SK-N-SH (cell line): ENCODE measurements around the gene ECPAS. TPM values are rescaled to one million over a fixed set of nuclear protein-coding genes. Genes with fewer than 3 reads are reported as not detected.

Experiments
- CTCF ChIA-PET: fragments of 300-600, 350-600 bp; formaldehyde crosslinking; extraction: SDS; loops from one replicate; lab custom pipeline; 2021; lab: Yijun Ruan, JAX
- POLR2A ChIA-PET: fragments of 350-600 bp; sonication (Branson Sonifier 250); formaldehyde crosslinking; extraction: SDS; loops from one replicate; lab custom pipeline; 2020; ENCODE audit warnings: antibody characterized with exemption, inconsistent platforms; lab: Yijun Ruan, JAX
- DNase-seq: peaks from one replicate; pipeline ENCODE4 v3.0.0; 2012
- H2AFZ ChIP-seq: fragments of 200-600 bp; sonication (generic); 2 replicates; pipeline ENCODE4 v1.8.1; 2016; ENCODE audit warnings: antibody characterized with exemption, mild to moderate bottlenecking, low read depth
- H3F3A ChIP-seq: fragments of 200-600 bp; sonication (generic); replicated peaks from 2 replicates; pipeline ENCODE3; 2016; ENCODE audit warnings: antibody characterized with exemption, mild to moderate bottlenecking; ENCODE audit not compliant: insufficient read depth
- H3K27ac ChIP-seq, 2 experiments: fragments of 200-500 bp in 1 of 2; fragments of 200-600 bp in 1 of 2; sonication (Bioruptor generic) in 1 of 2; sonication (generic), shearing (Covaris generic) in 1 of 2; 2 replicates each; pipeline versions ENCODE4 v1.5.1 to v1.6.1; 2014 to 2016; ENCODE audit warnings: low read depth in 2 of 2, inconsistent platforms in 1 of 2, low read length in 1 of 2, mild to moderate bottlenecking in 1 of 2, mixed read lengths in 1 of 2
- H3K27me3 ChIP-seq: fragments of 200-600 bp; sonication (generic), shearing (Covaris generic); 2 replicates; pipeline ENCODE4 v1.6.1; 2016; ENCODE audit warnings: mixed run types; ENCODE audit not compliant: insufficient read depth
- H3K36me3 ChIP-seq, 2 experiments: fragments of 200-500 bp in 1 of 2; fragments of 200-600 bp in 1 of 2; sonication (Bioruptor generic) in 1 of 2; sonication (generic) in 1 of 2; replicated peaks in 1 of 2; 2 replicates each; pipeline versions ENCODE3 to v1.5.1; 2014 to 2016; ENCODE audit warnings: low read length in 1 of 2, mild to moderate bottlenecking in 1 of 2; ENCODE audit not compliant: insufficient read depth in 2 of 2, control insufficient read depth in 1 of 2
- H3K4me1 ChIP-seq, 2 experiments: fragments of 200-500 bp in 1 of 2; fragments of 200-600 bp in 1 of 2; sonication (Bioruptor generic) in 1 of 2; sonication (generic), shearing (Covaris generic) in 1 of 2; 2 replicates each; pipeline versions ENCODE4 v1.5.1 to v1.6.1; 2014 to 2016; ENCODE audit warnings: low read depth in 1 of 2, low read length in 1 of 2, mixed run types in 1 of 2; ENCODE audit not compliant: insufficient read depth in 2 of 2, control insufficient read depth in 1 of 2
- H3K4me2 ChIP-seq: fragments of 200-600 bp; sonication (generic), shearing (Covaris generic); 2 replicates; pipeline ENCODE4 v1.6.1; 2017; ENCODE audit warnings: mixed run types
- H3K4me3 ChIP-seq, 2 experiments: fragments of 200-500 bp in 1 of 2; fragments of 200-600 bp in 1 of 2; sonication (Bioruptor generic) in 1 of 2; sonication (generic), shearing (Covaris generic) in 1 of 2; 2 replicates each; pipeline versions ENCODE4 v1.5.1 to v1.8.1; 2014 to 2016; ENCODE audit warnings: low read depth in 2 of 2, inconsistent platforms in 1 of 2, low read length in 1 of 2, mild to moderate bottlenecking in 1 of 2, mixed read lengths in 1 of 2, moderate library complexity in 1 of 2
- H3K79me2 ChIP-seq: fragments of 200-600 bp; sonication (generic); 2 replicates; pipeline ENCODE4 v1.8.1; 2017; ENCODE audit warnings: mild to moderate bottlenecking; ENCODE audit not compliant: insufficient read depth
- H3K9ac ChIP-seq: fragments of 200-600 bp; sonication (generic); 2 replicates; pipeline ENCODE4 v1.6.1; 2017; ENCODE audit warnings: mixed run types
- H3K9me2 ChIP-seq: fragments of 200-600 bp; sonication (generic); 2 replicates; pipeline ENCODE4 v1.6.1; 2017; ENCODE audit warnings: mixed run types
- H3K9me3 ChIP-seq: fragments of 200-600 bp; sonication (generic); 2 replicates; pipeline ENCODE4 v1.6.1; 2017; ENCODE audit warnings: mixed run types, mild to moderate bottlenecking, moderate library complexity
- H4K20me1 ChIP-seq: fragments of 200-600 bp; sonication (generic); 2 replicates; pipeline ENCODE4 v1.6.1; 2017; ENCODE audit warnings: mild to moderate bottlenecking, mixed run types; ENCODE audit not compliant: insufficient read depth
- CTCF ChIP-seq: fragments of 200-600 bp; sonication (generic); IDR thresholded peaks from 2 replicates; pipeline ENCODE4 v1.6.1; 2017; ENCODE audit warnings: antibody characterized with exemption, mild to moderate bottlenecking, moderate library complexity
- FOXJ3 ChIP-seq: sonication (generic); formaldehyde crosslinking; IDR thresholded peaks from 2 replicates; pipeline ENCODE4 v1.5.1; 2020; ENCODE audit warnings: mild to moderate bottlenecking, missing genetic modification reagents
- FOXM1 ChIP-seq: IDR thresholded peaks from 2 replicates; pipeline ENCODE4 v1.4.0; 2012; ENCODE audit warnings: low read depth, mild to moderate bottlenecking
- GATA2 ChIP-seq: sonication (generic); formaldehyde crosslinking; IDR thresholded peaks from 2 replicates; pipeline ENCODE4 v1.5.0; 2020; ENCODE audit warnings: mild to moderate bottlenecking, missing genetic modification reagents
- JUND ChIP-seq: IDR thresholded peaks from 2 replicates; pipeline ENCODE4 v1.4.0; 2012
- MAX ChIP-seq: IDR thresholded peaks from 2 replicates; pipeline ENCODE4 v1.4.0; 2012; ENCODE audit warnings: low read depth
- MEF2A ChIP-seq: IDR thresholded peaks from 2 replicates; pipeline ENCODE4 v1.4.0; 2012; ENCODE audit warnings: low read depth, borderline replicate concordance
- MXI1 ChIP-seq: IDR thresholded peaks from 2 replicates; pipeline ENCODE4 v1.6.1; 2012; ENCODE audit warnings: mild to moderate bottlenecking, low read depth, low read length, improper control_type of control experiment
- NRF1 ChIP-seq: IDR thresholded peaks from 2 replicates; pipeline ENCODE4 v1.6.1; 2012; ENCODE audit warnings: low read depth, mild to moderate bottlenecking, low read length
- RXRA ChIP-seq: IDR thresholded peaks from 2 replicates; pipeline ENCODE4 v1.4.0; 2012; ENCODE audit warnings: low read depth, mild to moderate bottlenecking, borderline replicate concordance
- SIN3A ChIP-seq: IDR thresholded peaks from 2 replicates; pipeline ENCODE4 v1.6.1; 2012; ENCODE audit warnings: low read depth, mild to moderate bottlenecking, low read length, moderate library complexity, borderline replicate concordance
- SMC3 ChIP-seq: IDR thresholded peaks from 2 replicates; pipeline ENCODE4 v1.6.1; 2012; ENCODE audit warnings: low read depth, low read length, improper control_type of control experiment
- TEAD4 ChIP-seq: IDR thresholded peaks from 2 replicates; pipeline ENCODE4 v1.4.0; 2012; ENCODE audit warnings: mild to moderate bottlenecking, borderline replicate concordance; ENCODE audit not compliant: insufficient read depth
- YY1 ChIP-seq: IDR thresholded peaks from 2 replicates; pipeline ENCODE4 v1.4.0; 2012; ENCODE audit warnings: low read depth, mild to moderate bottlenecking
- WGBS: methylation state at CpG from one replicate; pipeline ENCODE4 v1.1.6; 2017; ENCODE audit warnings: low lambda C conversion rate; 5-methylcytosine and 5-hydroxymethylcytosine counted together
- polyA plus RNA-seq, 3 experiments: library from polyadenylated mRNA; depleted of rRNA; stranded (reverse); fragments of >200 nt; gene quantifications; 2 replicates each; pipeline ENCODE4 v1.2.3, GENCODE V29; 2012
- small RNA-seq, 7 experiments: library from RNA; depleted of rRNA; stranded (forward); fragments of <200 nt; gene quantifications; one replicate each; pipeline ENCODE3, GENCODE V24; 2012

Gene ECPAS
- polyA plus RNA-seq, 1 of the 3 experiments (the other 2 are of a cell fraction) = 17.9 TPM

DNA sequence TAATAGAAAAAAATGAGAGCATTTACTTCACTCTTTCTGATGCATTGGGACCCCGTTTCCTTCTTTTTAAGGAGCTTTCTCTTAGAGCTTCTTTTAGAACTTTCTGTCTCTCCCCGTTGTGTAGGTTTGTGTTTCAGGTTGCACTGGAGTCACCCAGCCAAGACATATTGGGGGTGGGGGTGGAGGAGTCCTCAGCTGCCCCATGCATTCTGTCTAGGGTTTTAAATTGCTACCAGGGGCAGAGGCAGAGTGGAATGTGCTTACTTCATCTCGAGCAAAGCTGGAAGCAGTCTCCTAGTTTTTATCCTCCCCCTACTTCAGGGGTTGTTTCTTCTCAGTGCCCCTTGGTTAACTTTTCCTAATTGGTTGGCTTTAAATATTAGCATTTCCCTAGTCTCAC lies 163.6 kb downstream of the ECPAS start:
- Histone ChIP-seq H3K27ac (no peak overlapping the region), H4K20me1 (no peaks in the 10 kb centered on the region), H3K9ac (no peak overlapping the region), H3K27me3 (no peaks in the 10 kb centered on the region), H2AFZ (no peak overlapping the region), H3K4me2 (no peak overlapping the region), H3K4me1 (no peaks in the 10 kb centered on the region), H3K36me3 (no peaks in the 10 kb centered on the region), H3K9me2 (no peaks in the 10 kb centered on the region), H3F3A (no peaks in the 10 kb centered on the region), H3K9me3 (no peaks in the 10 kb centered on the region), H3K79me2 (no peaks in the 10 kb centered on the region), H3K4me3 (no peak overlapping the region)
- POLR2A ChIA-PET = no interaction called here
- WGBS = 17% methylated on average over 3 of the region's 3 CpGs
- CTCF ChIA-PET = no interaction called here
- TF ChIP-seq JUND (no peak), MAX (no peak), RXRA (no peak)
- no peak for DNase-seq

DNA sequence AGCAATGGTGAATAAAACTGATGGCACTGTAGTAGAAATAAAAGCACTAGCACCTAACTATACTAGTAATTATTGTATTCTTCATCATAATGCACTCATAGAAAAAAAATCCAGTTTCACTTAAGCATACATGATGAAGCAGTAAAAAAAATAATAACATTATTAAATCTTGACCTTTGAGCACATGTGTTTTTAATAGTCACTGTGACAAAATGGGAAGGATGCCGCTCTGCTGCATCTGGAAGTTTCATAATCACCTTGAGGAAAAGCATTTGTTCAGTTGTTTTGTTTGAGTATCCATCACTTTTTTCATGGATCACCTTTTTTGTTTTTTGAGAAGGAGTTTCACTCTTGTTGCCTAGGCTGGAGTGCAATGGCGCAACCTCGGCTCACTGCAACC lies 167.4 kb downstream of the ECPAS start:
- Histone ChIP-seq H3F3A (no peaks in the 10 kb centered on the region), H3K4me3 (no peak overlapping the region), H3K9me2 (0 out of 2 replicates have a peak, but pooled peaks cover 3% of the 10 kb centered on the region), H3K27me3 (no peaks in the 10 kb centered on the region), H3K36me3 (no peaks in the 10 kb centered on the region), H3K4me1 (no peaks in the 10 kb centered on the region), H3K9me3 (no peaks in the 10 kb centered on the region), H2AFZ (no peak overlapping the region), H3K9ac (no peak overlapping the region), H3K4me2 (no peak overlapping the region), H3K27ac (no peak overlapping the region), H4K20me1 (no peaks in the 10 kb centered on the region), H3K79me2 (no peaks in the 10 kb centered on the region)
- CTCF ChIA-PET = no interaction called here
- DNase-seq = no peak
- POLR2A ChIA-PET = no interaction called here
- TF ChIP-seq MEF2A (no peak), TEAD4 (no peak), SMC3 (no peak), JUND (no peak), CTCF (no peak), MAX (no peak), SIN3A (no peak), NRF1 (no peak), FOXJ3 (no peak), FOXM1 (no peak), MXI1 (no peak), GATA2 (CRISPR knock-in tag) (no peak), YY1 (no peak)
- 67% methylated on average over 3 of the region's 3 CpGs for WGBS

Small RNA genes lying within 50 kb of the gene (small RNA-seq; reads per million reads assigned to genes)
- gene RNA5SP294 = 0 reads per million in 7 experiments

Other genes starting within 250 kb of the ECPAS start
- gene OR2K2, start 154.2 kb downstream of the ECPAS start, polyA plus RNA-seq (2012; rRNA removed) = not detected in 2 replicates
- 0.53 and 0.60 TPM in 2 replicates for gene ZNF483, start 40.8 kb upstream of the ECPAS start, polyA plus RNA-seq (2012; rRNA removed)
- 33.0 and 38.4 TPM in 2 replicates for gene PTGR1, start 115.3 kb upstream of the ECPAS start, polyA plus RNA-seq (2012; rRNA removed)
- gene DNAJC25, start 147.0 kb upstream of the ECPAS start, polyA plus RNA-seq (2012; rRNA removed) = 3.3 and 4.4 TPM in 2 replicates
- gene GNG10, start 177.2 kb upstream of the ECPAS start, polyA plus RNA-seq (2012; rRNA removed) = 57.7 and 69.3 TPM in 2 replicates